GM12892 (cell line): ENCODE results near the gene NR3C1.

Experiments
- POLR2A ChIP-seq: IDR thresholded peaks from 2 replicates; pipeline ENCODE4 v1.6.1; 2011; ENCODE audit warnings: low read depth, low read length, control low read depth
- POLR2AphosphoS5 ChIP-seq: IDR thresholded peaks from 2 replicates; pipeline ENCODE4 v1.6.1; 2011; ENCODE audit warnings: low read depth, low read length, control low read depth
- TAF1 ChIP-seq: IDR thresholded peaks from 2 replicates; pipeline ENCODE4 v1.6.1; 2011; ENCODE audit warnings: low read depth, mild to moderate bottlenecking, control low read depth, low read length, borderline replicate concordance

DNA sequence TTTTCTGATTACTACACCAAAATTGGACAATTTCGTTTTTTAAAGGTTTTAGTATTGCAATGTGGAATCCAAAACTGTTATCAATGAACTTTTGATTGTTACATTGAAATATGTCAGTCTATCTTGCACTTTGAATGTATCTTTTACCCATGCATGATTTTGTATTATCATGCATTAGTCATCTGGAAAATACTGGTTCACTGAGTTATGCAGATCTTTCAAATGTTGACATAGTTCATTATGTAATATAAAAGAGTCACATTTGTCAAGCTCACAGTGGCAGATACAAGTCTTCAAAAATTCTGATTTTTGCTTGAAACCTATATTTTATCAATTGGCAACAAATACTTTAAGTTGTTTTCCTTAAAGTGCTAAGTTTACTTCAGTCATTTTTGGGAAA lies 85.2 kb downstream of the NR3C1 start:
- TF ChIP-seq POLR2A: no peak
- no peak for TF ChIP-seq POLR2AphosphoS5
- TF ChIP-seq TAF1: no peak
